Common myeloid progenitor, CD34-positive (primary cell): ENCODE data around the gene DISC1.

ENCODE experiments used
- CTCF ChIA-PET: fragments of 350-600 bp; sonication (Branson Sonifier 250); formaldehyde crosslinking; loops from one replicate; lab custom pipeline; 2021; ENCODE audit warnings: antibody characterized with exemption; lab: Charles Lee
- POLR2A ChIA-PET: fragments of 350-600 bp; sonication (Branson Sonifier 250); formaldehyde crosslinking; loops from one replicate; lab custom pipeline; 2021; ENCODE audit warnings: antibody characterized with exemption; lab: Charles Lee
- DNase-seq, 3 donors: peaks; one replicate each; pipeline versions ENCODE4 v3.0.0 to v3.0.0-alpha.2; 2013
- H3K27ac ChIP-seq, 2 experiments: 1 replicate in 1 of 2; 2 replicates in 1 of 2; pipeline ENCODE4 v1.7.0; 2013; ENCODE audit warnings: inconsistent platforms in 2 of 2, low read length in 2 of 2, mild to moderate bottlenecking in 2 of 2, low read depth in 1 of 2, moderate library complexity in 1 of 2; ENCODE audit not compliant: severe bottlenecking in 2 of 2, insufficient read depth in 1 of 2, poor library complexity in 1 of 2
- H3K27me3 ChIP-seq, 5 experiments: replicated peaks in 2 of 5; 1 replicate in 3 of 5; 2 replicates in 2 of 5; pipeline versions ENCODE4 v1.6.1 to v1.7.0; 2013; ENCODE audit warnings: low read length in 4 of 5, mild to moderate bottlenecking in 2 of 5, moderate library complexity in 2 of 5, inconsistent platforms in 1 of 5; ENCODE audit not compliant: insufficient read depth in 5 of 5, control insufficient read depth in 4 of 5
- H3K36me3 ChIP-seq, 4 experiments: 1 replicate in 2 of 4; 2 replicates in 2 of 4; pipeline versions ENCODE4 v1.6.1 to v1.7.0; 2013; ENCODE audit warnings: low read length in 3 of 4, control low read depth in 1 of 4, mild to moderate bottlenecking in 1 of 4; ENCODE audit not compliant: control insufficient read depth in 4 of 4, insufficient read depth in 4 of 4
- H3K4me1 ChIP-seq, 4 experiments: 1 replicate in 3 of 4; 2 replicates in 1 of 4; pipeline versions ENCODE4 v1.6.1 to v1.7.1; 2013; ENCODE audit warnings: low read length in 3 of 4, mild to moderate bottlenecking in 3 of 4, control low read depth in 1 of 4, inconsistent platforms in 1 of 4, moderate library complexity in 1 of 4; ENCODE audit not compliant: control insufficient read depth in 4 of 4, insufficient read depth in 4 of 4; ENCODE audit errors: control extremely low read depth in 1 of 4
- H3K4me3 ChIP-seq, 7 experiments: 1 replicate in 4 of 7; 2 replicates in 3 of 7; pipeline versions ENCODE4 v1.5.1 to v1.7.0; 2013; ENCODE audit warnings: mild to moderate bottlenecking in 7 of 7, low read length in 6 of 7, moderate library complexity in 6 of 7, inconsistent platforms in 2 of 7, low read depth in 2 of 7, control low read depth in 1 of 7; ENCODE audit not compliant: insufficient read depth in 4 of 7, control insufficient read depth in 1 of 7; ENCODE audit errors: extremely low read depth in 1 of 7
- H3K9me3 ChIP-seq, 5 experiments: 1 replicate in 4 of 5; 2 replicates in 1 of 5; pipeline versions ENCODE4 v1.6.1 to v1.7.1; 2013; ENCODE audit warnings: low read length in 4 of 5, mild to moderate bottlenecking in 2 of 5, inconsistent platforms in 1 of 5, low read depth in 1 of 5, moderate library complexity in 1 of 5; ENCODE audit not compliant: control insufficient read depth in 4 of 5, insufficient read depth in 2 of 5; ENCODE audit errors: control extremely low read depth in 1 of 5
- WGBS: methylation state at CpG from one replicate; pipeline ENCODE4 v1.1.5; 2013; ENCODE audit not compliant: insufficient coverage; 5-methylcytosine and 5-hydroxymethylcytosine counted together

DISC1 gene

GRCh38 chr1:231674575-231674974 lies 48.0 kb downstream of the DISC1 start:
- H3K4me1 ChIP-seq = no peaks in the 10 kb centered on the region
- 100% methylated on average over 2 of the region's 6 CpGs for WGBS
- peaks cover 0 to 17% (median under 1%) of the 10 kb centered on the region in 5 experiments for H3K9me3 ChIP-seq
- DNase-seq = no peak
- no peak overlapping the region for H3K4me3 ChIP-seq
- ChIA-PET CTCF (interaction anchor here (1.0 to 1.3 kb wide), 2 partner anchors 11 to 18 kb away, joined by 3 to 4 read pairs; no protein-coding TSS in a partner anchor), POLR2A (no interaction called here)
- peaks cover 0 to 14% (median 5%) of the 10 kb centered on the region in 4 experiments for H3K36me3 ChIP-seq
- no peaks in the 10 kb centered on the region for H3K27me3 ChIP-seq
- H3K27ac ChIP-seq = no peak overlapping the region

GRCh38 chr1:231676487-231676886 lies 49.9 kb downstream of the DISC1 start:
- ChIA-PET POLR2A (no interaction called here), CTCF (no interaction called here)
- peaks cover 0 to 14% (median 5%) of the 10 kb centered on the region in 4 experiments for H3K36me3 ChIP-seq

DNA sequence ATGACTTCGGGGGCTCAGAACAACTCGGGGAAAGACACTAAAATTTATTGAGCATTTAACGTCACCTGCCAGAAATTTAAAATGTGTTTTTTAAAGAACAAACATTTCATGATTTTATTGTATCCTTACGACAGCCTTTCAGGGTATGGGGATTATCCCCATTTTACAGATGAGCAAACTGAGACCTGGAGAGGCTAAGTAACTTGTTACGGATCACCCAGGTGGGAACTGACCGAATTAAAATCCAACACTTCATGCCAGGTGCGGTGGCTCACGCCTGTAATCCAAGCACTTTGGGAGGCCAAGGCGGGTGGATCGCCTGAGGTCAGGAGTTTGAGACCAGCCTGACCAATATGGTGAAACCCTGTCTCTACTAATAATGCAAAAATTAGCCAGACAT lies 50.9 kb downstream of the DISC1 start:
- Histone ChIP-seq H3K36me3 (peaks cover 0 to 14% (median 5%) of the 10 kb centered on the region in 4 experiments), H3K27ac (no peak overlapping the region), H3K4me3 (no peak overlapping the region), H3K4me1 (peaks cover 0 to 4% (median 2%) of the 10 kb centered on the region in 4 experiments), H3K9me3 (peaks cover 0 to 5% (median 0%) of the 10 kb centered on the region in 5 experiments), H3K27me3 (no peaks in the 10 kb centered on the region)
- WGBS = 100% methylated on average over 6 of the region's 10 CpGs
- ChIA-PET CTCF (no interaction called here), POLR2A (no interaction called here)
- DNase-seq = no peak

More at GRCh38 chr1:231676487-231676886, 49.9 kb downstream of the DISC1 start:
- no peak overlapping the region for H3K27ac ChIP-seq
- no peak overlapping the region for H3K4me3 ChIP-seq
- no peaks in the 10 kb centered on the region for H3K27me3 ChIP-seq
- DNase-seq = no peak
- H3K9me3 ChIP-seq = peaks cover 0 to 5% (median 0%) of the 10 kb centered on the region in 5 experiments
- H3K4me1 ChIP-seq = no peaks in the 10 kb centered on the region

GRCh38 chr1:231678011-231678432 lies 51.4 kb downstream of the DISC1 start:
- 100% methylated on average over 3 of the region's 7 CpGs for WGBS

GRCh38 chr1:231679109-231679508 lies 52.5 kb downstream of the DISC1 start:
- POLR2A ChIA-PET = no interaction called here
- WGBS = no CpG with 5 or more reads among the region's 2 CpGs
- CTCF ChIA-PET = no interaction called here
- Histone ChIP-seq H3K4me3 (no peak overlapping the region), H3K27me3 (no peaks in the 10 kb centered on the region), H3K9me3 (peaks cover 0 to 5% (median 0%) of the 10 kb centered on the region in 5 experiments), H3K27ac (no peak overlapping the region), H3K4me1 (peaks cover 0 to 7% (median 2%) of the 10 kb centered on the region in 4 experiments), H3K36me3 (peaks cover 0 to 14% (median 5%) of the 10 kb centered on the region in 4 experiments)
- DNase-seq = no peak

More at GRCh38 chr1:231678011-231678432, 51.4 kb downstream of the DISC1 start:
- ChIA-PET CTCF (no interaction called here), POLR2A (no interaction called here)
- H3K9me3 ChIP-seq = peaks cover 0 to 5% (median 0%) of the 10 kb centered on the region in 5 experiments
- peaks cover 0 to 14% (median 5%) of the 10 kb centered on the region in 4 experiments for H3K36me3 ChIP-seq
- DNase-seq = no peak
- H3K4me1 ChIP-seq = peaks cover 0 to 7% (median 2%) of the 10 kb centered on the region in 4 experiments
- H3K4me3 ChIP-seq = no peak overlapping the region
- H3K27me3 ChIP-seq = no peaks in the 10 kb centered on the region
- H3K27ac ChIP-seq = no peak overlapping the region

DNA sequence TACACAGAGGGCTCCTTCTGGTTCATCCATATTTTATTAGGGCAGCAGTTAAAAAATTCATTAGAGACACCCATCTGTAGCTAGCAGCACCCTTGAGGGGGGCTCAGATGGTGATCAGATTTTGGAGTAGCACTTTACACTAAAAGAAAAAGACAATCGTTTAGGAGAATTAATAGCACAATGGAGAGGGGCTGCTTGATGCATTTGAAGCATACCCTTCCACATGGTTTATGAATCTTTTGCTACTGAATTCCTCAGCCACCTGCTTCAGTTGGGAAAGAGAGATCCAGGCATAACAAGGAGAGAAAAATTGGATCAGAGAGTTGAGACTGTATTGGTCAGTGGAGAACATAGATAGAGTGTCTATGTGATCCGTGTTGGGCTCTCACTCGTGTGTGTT lies 54.4 kb downstream of the DISC1 start:
- no peak overlapping the region for H3K27ac ChIP-seq
- DNase-seq = no peak
- ChIA-PET CTCF (no interaction called here), POLR2A (no interaction called here)
- no peaks in the 10 kb centered on the region for H3K27me3 ChIP-seq
- 87% methylated on average over 3 of the region's 3 CpGs for WGBS
- no peak overlapping the region for H3K4me3 ChIP-seq
- peaks cover 0 to 7% (median 2%) of the 10 kb centered on the region in 4 experiments for H3K4me1 ChIP-seq
- H3K9me3 ChIP-seq = peaks cover 0 to 5% (median 2%) of the 10 kb centered on the region in 5 experiments
- peaks cover 0 to 4% (median 2%) of the 10 kb centered on the region in 4 experiments for H3K36me3 ChIP-seq

DNA sequence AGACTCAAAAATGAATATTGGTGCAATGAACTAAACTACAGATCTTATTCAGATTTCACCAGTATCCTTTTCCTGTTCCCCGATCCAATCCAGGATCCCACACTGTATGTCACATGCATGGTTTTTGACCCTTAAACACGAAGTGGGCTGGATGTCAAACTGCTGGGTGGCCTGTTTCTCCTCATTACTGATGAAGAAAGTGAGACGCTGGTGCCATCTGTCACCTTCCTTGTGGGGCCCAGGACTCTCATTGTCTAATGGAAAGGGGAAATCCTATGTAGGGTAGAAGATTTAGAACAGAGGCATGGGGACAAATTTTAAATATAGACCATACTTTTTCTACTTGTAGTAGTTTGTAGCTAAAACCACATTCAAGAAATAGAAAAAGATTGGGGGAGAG lies 56.2 kb downstream of the DISC1 start:
- WGBS = 58% methylated on average over 2 of the region's 3 CpGs
- H3K9me3 ChIP-seq = peaks cover 0 to 15% (median 8%) of the 10 kb centered on the region in 5 experiments
- ChIA-PET POLR2A (no interaction called here), CTCF (interaction anchor here (0.6 kb wide), 1 partner anchor 12 kb away, joined by 4 read pairs; no protein-coding TSS in a partner anchor)
- no peak overlapping the region for H3K27ac ChIP-seq
- H3K36me3 ChIP-seq = peaks cover 0 to 5% (median 1%) of the 10 kb centered on the region in 4 experiments
- no peak overlapping the region for H3K4me3 ChIP-seq
- peaks cover 0 to 7% (median 2%) of the 10 kb centered on the region in 4 experiments for H3K4me1 ChIP-seq
- H3K27me3 ChIP-seq = no peaks in the 10 kb centered on the region
- DNase-seq = no peak
